Common myeloid progenitor, CD34-positive (primary cell): ENCODE data around the gene GGT6.

Source experiments
- CTCF ChIA-PET: fragments of 350-600 bp; sonication (Branson Sonifier 250); formaldehyde crosslinking; loops from one replicate; lab custom pipeline; 2021; ENCODE audit warnings: antibody characterized with exemption; lab: Charles Lee
- POLR2A ChIA-PET: fragments of 350-600 bp; sonication (Branson Sonifier 250); formaldehyde crosslinking; loops from one replicate; lab custom pipeline; 2021; ENCODE audit warnings: antibody characterized with exemption; lab: Charles Lee
- DNase-seq, 3 donors: peaks; one replicate each; pipeline versions ENCODE4 v3.0.0 to v3.0.0-alpha.2; 2013
- H3K27ac ChIP-seq, 2 experiments: 1 replicate in 1 of 2; 2 replicates in 1 of 2; pipeline ENCODE4 v1.7.0; 2013; ENCODE audit warnings: inconsistent platforms in 2 of 2, low read length in 2 of 2, mild to moderate bottlenecking in 2 of 2, low read depth in 1 of 2, moderate library complexity in 1 of 2; ENCODE audit not compliant: severe bottlenecking in 2 of 2, insufficient read depth in 1 of 2, poor library complexity in 1 of 2
- H3K27me3 ChIP-seq, 5 experiments: replicated peaks in 2 of 5; 1 replicate in 3 of 5; 2 replicates in 2 of 5; pipeline versions ENCODE4 v1.6.1 to v1.7.0; 2013; ENCODE audit warnings: low read length in 4 of 5, mild to moderate bottlenecking in 2 of 5, moderate library complexity in 2 of 5, inconsistent platforms in 1 of 5; ENCODE audit not compliant: insufficient read depth in 5 of 5, control insufficient read depth in 4 of 5
- H3K36me3 ChIP-seq, 4 experiments: 1 replicate in 2 of 4; 2 replicates in 2 of 4; pipeline versions ENCODE4 v1.6.1 to v1.7.0; 2013; ENCODE audit warnings: low read length in 3 of 4, control low read depth in 1 of 4, mild to moderate bottlenecking in 1 of 4; ENCODE audit not compliant: control insufficient read depth in 4 of 4, insufficient read depth in 4 of 4
- H3K4me1 ChIP-seq, 4 experiments: 1 replicate in 3 of 4; 2 replicates in 1 of 4; pipeline versions ENCODE4 v1.6.1 to v1.7.1; 2013; ENCODE audit warnings: low read length in 3 of 4, mild to moderate bottlenecking in 3 of 4, control low read depth in 1 of 4, inconsistent platforms in 1 of 4, moderate library complexity in 1 of 4; ENCODE audit not compliant: control insufficient read depth in 4 of 4, insufficient read depth in 4 of 4; ENCODE audit errors: control extremely low read depth in 1 of 4
- H3K4me3 ChIP-seq, 7 experiments: 1 replicate in 4 of 7; 2 replicates in 3 of 7; pipeline versions ENCODE4 v1.5.1 to v1.7.0; 2013; ENCODE audit warnings: mild to moderate bottlenecking in 7 of 7, low read length in 6 of 7, moderate library complexity in 6 of 7, inconsistent platforms in 2 of 7, low read depth in 2 of 7, control low read depth in 1 of 7; ENCODE audit not compliant: insufficient read depth in 4 of 7, control insufficient read depth in 1 of 7; ENCODE audit errors: extremely low read depth in 1 of 7
- H3K9me3 ChIP-seq, 5 experiments: 1 replicate in 4 of 5; 2 replicates in 1 of 5; pipeline versions ENCODE4 v1.6.1 to v1.7.1; 2013; ENCODE audit warnings: low read length in 4 of 5, mild to moderate bottlenecking in 2 of 5, inconsistent platforms in 1 of 5, low read depth in 1 of 5, moderate library complexity in 1 of 5; ENCODE audit not compliant: control insufficient read depth in 4 of 5, insufficient read depth in 2 of 5; ENCODE audit errors: control extremely low read depth in 1 of 5
- WGBS: methylation state at CpG from one replicate; pipeline ENCODE4 v1.1.5; 2013; ENCODE audit not compliant: insufficient coverage; 5-methylcytosine and 5-hydroxymethylcytosine counted together

GGT6 gene

DNA sequence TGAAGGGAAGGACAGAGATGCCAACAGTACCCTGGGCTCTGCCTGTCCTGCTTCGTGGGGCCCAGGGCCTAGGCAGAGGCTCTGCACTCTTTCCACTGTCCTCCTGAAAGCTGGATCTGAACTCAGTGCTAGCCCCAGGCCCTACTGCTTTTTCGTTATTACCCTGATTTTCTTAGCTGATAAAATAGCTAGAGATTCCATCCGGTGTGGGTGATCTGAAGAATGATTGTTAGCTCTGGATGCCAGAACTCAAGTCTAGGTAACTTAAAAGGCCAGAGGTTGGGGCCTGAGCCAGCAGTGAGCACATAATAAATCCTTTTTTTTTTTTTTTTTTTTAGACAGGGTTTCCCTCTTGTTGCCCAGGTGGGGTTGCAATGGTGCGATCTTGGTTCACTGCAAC, 3.4 kb downstream of the GGT6 start:
- no peaks in the 10 kb centered on the region for H3K9me3 ChIP-seq
- peaks cover 0 to 28% (median 25%) of the 10 kb centered on the region in 4 experiments for H3K4me1 ChIP-seq
- DNase-seq = no peak
- no peak overlapping the region for H3K27ac ChIP-seq
- CTCF ChIA-PET = interaction anchor here (4.8 kb wide), 1 partner anchor 10 kb away, joined by 36 read pairs; no protein-coding TSS in a partner anchor
- no peak overlapping the region for H3K4me3 ChIP-seq
- WGBS = 83% methylated on average over 3 of the region's 4 CpGs
- H3K27me3 ChIP-seq = no peaks in the 10 kb centered on the region
- peaks cover 2 to 20% (median 10%) of the 10 kb centered on the region in 4 experiments for H3K36me3 ChIP-seq
- POLR2A ChIA-PET = no interaction called here

- H3K27ac ChIP-seq = peak overlapping the region in 1 of 2 experiments; percentile 88
- H3K27me3 ChIP-seq = no peaks in the 10 kb centered on the region
- peaks cover 0 to 26% (median 24%) of the 10 kb centered on the region in 4 experiments for H3K4me1 ChIP-seq
- no peaks in the 10 kb centered on the region for H3K9me3 ChIP-seq
- CTCF ChIA-PET = interaction anchor here (1.6 to 4.8 kb wide), 2 partner anchors 10 to 16 kb away, joined by 3 to 36 read pairs; no protein-coding TSS in a partner anchor
- H3K36me3 ChIP-seq = peaks cover 4 to 27% (median 16%) of the 10 kb centered on the region in 4 experiments
- POLR2A ChIA-PET = interaction anchor here (0.6 kb wide), 1 partner anchor 291 kb away, joined by 3 read pairs; no protein-coding TSS in a partner anchor
- peak overlapping the region; percentile 79 to 97 (median 85) for H3K4me3 ChIP-seq
- no peak for DNase-seq
- 74% methylated on average over 17 of the region's 17 CpGs for WGBS
Measured at GRCh38 chr17:4555873-4556759, 4.3 kb downstream of the GGT6 start.

GRCh38 chr17:4554997-4555799, 5.2 kb downstream of the GGT6 start, which contains the start of gene MYBBP1A:
Gene MYBBP1A, minus strand, starts transcription at chr17:4555384. Its CDS starts 60 bp downstream, at chr17:4555324.
- H3K27me3 ChIP-seq = no peaks in the 10 kb centered on the region
- DNase-seq = peak; percentile 94 to 96 (median 94)
- peaks cover 0 to 26% (median 24%) of the 10 kb centered on the region in 4 experiments for H3K4me1 ChIP-seq
- ChIA-PET POLR2A (interaction anchor here (0.6 kb wide), 1 partner anchor 290 kb away, joined by 3 read pairs; no protein-coding TSS in a partner anchor), CTCF (interaction anchor here (1.6 to 4.8 kb wide), 2 partner anchors 11 to 15 kb away, joined by 3 to 36 read pairs; no protein-coding TSS in a partner anchor)
- peaks cover 4 to 36% (median 25%) of the 10 kb centered on the region in 4 experiments for H3K36me3 ChIP-seq
- H3K9me3 ChIP-seq = no peaks in the 10 kb centered on the region
- H3K4me3 ChIP-seq = peak within 1 kb of the TSS; percentile 79 to 97 (median 85)
- peak within 1 kb of the TSS; percentile 50 to 88 for H3K27ac ChIP-seq
- WGBS = 0% methylated on average over 66 of the region's 69 CpGs

DNA sequence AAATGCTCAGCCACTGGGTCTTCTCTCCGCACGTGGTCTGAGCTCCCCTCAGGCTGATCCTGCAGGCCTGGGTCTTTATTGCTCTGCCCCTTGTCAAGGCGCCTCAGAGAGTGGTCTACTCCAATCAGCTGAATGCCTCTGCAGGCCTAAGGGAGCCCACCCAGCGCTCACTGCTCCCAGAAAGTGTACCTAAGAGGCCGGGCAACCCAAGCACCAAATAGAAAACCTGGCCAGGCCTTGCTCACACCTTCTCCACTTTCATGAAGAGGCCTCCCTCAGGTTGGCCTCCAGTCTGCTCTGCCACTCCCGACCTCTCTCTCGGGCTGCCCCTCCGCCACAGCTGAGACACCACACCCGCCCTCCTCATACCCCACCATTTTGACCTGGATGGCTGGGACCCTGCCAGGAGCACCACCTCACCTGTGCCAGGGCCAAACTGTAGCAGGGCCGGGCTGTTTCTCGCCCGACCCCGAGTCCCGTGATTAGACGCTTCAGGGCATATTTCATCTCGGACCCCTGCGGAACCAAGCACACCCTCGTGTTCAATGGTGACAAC, 5.9 kb downstream of the GGT6 start:
- peak overlapping the region; percentile 25 to 88 for H3K27ac ChIP-seq
- POLR2A ChIA-PET = no interaction called here
- WGBS = 28% methylated on average over 16 of the region's 18 CpGs

DNA sequence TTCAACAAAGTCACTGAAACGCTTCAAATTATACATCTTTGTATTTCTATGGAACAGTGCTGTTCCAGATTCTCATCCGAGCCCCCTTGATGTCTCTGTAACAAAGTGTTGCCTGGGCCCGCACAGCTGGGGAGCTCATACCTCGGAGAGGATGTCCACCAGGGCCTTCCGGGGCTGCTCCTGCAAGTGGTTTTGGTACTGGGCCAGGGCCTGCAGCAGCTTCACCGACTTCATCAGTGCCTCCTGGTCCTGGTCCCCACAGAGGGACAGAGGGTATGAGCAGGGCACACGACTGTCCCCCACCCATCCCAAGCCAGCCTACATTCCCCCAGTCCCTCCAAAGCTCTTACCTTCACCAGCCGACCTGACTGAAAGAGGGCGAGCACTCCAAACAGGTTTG, 6.7 kb downstream of the GGT6 start:
- Histone ChIP-seq H3K27me3 (no peaks in the 10 kb centered on the region), H3K4me3 (peak overlapping the region in 3 of 7 experiments; percentile 86 to 97 (median 91)), H3K27ac (no peak overlapping the region), H3K36me3 (peaks cover 4 to 51% (median 39%) of the 10 kb centered on the region in 4 experiments), H3K9me3 (no peaks in the 10 kb centered on the region), H3K4me1 (peaks cover 0 to 26% (median 24%) of the 10 kb centered on the region in 4 experiments)
- 94% methylated on average over 9 of the region's 9 CpGs for WGBS
- CTCF ChIA-PET = interaction anchor here (1.1 to 4.8 kb wide), 4 partner anchors 13 to 150 kb away, joined by 3 to 36 read pairs (median 5); partner anchors contain the start of gene PELP1
- DNase-seq = no peak
- POLR2A ChIA-PET = no interaction called here

More for the DNA sequence above, 5.9 kb downstream of the GGT6 start:
- Histone ChIP-seq H3K36me3 (peaks cover 4 to 43% (median 32%) of the 10 kb centered on the region in 4 experiments), H3K4me3 (peak overlapping the region; percentile 79 to 97 (median 85)), H3K4me1 (peaks cover 0 to 26% (median 24%) of the 10 kb centered on the region in 4 experiments), H3K27me3 (no peaks in the 10 kb centered on the region), H3K9me3 (no peaks in the 10 kb centered on the region)
- CTCF ChIA-PET = interaction anchor here (0.9 to 4.8 kb wide), 3 partner anchors 12 to 46 kb away, joined by 3 to 36 read pairs (median 3); no protein-coding TSS in a partner anchor
- no peak for DNase-seq

DNA sequence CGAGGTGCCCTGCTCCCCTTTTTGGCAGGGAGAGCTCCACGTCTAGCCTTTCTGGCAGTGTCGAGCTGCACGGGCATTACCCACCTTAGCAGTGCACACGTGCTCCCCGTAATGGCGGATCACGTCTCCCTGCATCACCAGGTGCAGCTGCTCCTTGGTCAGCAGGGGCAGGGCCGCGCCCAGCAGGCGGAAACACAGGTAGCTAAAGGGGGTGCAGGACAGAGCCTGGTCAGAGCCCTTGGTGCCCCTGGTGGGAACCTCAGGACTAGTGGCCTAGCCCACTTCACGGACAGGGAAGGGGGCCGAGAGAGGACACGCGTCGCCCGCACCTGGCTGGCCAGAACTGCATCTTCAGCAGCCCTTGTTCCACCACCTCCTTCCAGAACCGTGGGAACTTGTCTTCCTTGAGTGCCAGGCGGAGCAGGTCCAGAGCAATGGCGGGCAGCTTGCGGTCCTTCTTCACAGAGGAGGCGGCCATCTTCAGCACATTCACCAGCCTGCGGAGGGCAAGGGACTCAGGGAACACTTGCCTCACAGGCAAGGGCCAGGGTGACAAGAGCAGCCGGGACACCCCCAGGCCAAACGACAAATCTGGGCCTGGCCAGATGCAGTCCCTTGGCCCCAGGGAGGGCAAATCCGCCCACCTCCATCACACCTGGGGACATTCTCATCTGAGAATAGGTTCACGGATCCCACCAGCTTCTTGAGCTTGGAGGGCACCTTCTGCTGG, 8.4 kb downstream of the GGT6 start:
- Histone ChIP-seq H3K27me3 (no peaks in the 10 kb centered on the region), H3K36me3 (peaks cover 4 to 68% (median 55%) of the 10 kb centered on the region in 4 experiments), H3K4me1 (peaks cover 0 to 26% (median 24%) of the 10 kb centered on the region in 4 experiments), H3K4me3 (no peak overlapping the region), H3K9me3 (no peaks in the 10 kb centered on the region), H3K27ac (no peak overlapping the region)
- POLR2A ChIA-PET = no interaction called here
- no peak for DNase-seq
- WGBS = over 99% methylated on average over 23 of the region's 27 CpGs
- CTCF ChIA-PET = interaction anchor here (0.6 to 5.4 kb wide), 10 partner anchors 10 to 199 kb away, joined by 3 to 18 read pairs (median 4); no protein-coding TSS in a partner anchor
